CD4-positive, CD25-positive, alpha-beta regulatory T cell (primary cell): ENCODE measurements around the gene GHR. TPM values are rescaled to one million over a fixed set of nuclear protein-coding genes. Genes with fewer than 3 reads are reported as not detected.

Experiments used
- ATAC-seq, 2 donors: fragments of 150-1000 bp; cut with Tn5 transposase; one replicate each; pipeline ENCODE4 v1.10.0; 2021; ENCODE audit warnings: low read depth in 2 of 2, moderate number of reproducible peaks in 2 of 2, moderate library complexity in 1 of 2
- DNase-seq, 3 donors: peaks; one replicate each; pipeline versions ENCODE4 v3.0.0 to v3.0.0-alpha.2; 2012 to 2022; ENCODE audit warnings: mixed read lengths in 1 of 3
- H3K27ac ChIP-seq: one replicate; pipeline ENCODE4 v1.7.0; 2013; ENCODE audit warnings: mild to moderate bottlenecking, low read length; ENCODE audit not compliant: insufficient read depth, poor library complexity, severe bottlenecking
- H3K27me3 ChIP-seq: one replicate; pipeline ENCODE4 v1.7.0; 2013; ENCODE audit warnings: low read length; ENCODE audit not compliant: control insufficient read depth, insufficient read depth
- H3K36me3 ChIP-seq: one replicate; pipeline ENCODE4 v1.7.0; 2013; ENCODE audit warnings: mild to moderate bottlenecking, low read length, moderate library complexity; ENCODE audit not compliant: control insufficient read depth, insufficient read depth
- H3K4me1 ChIP-seq: 2 replicates; pipeline ENCODE4 v1.7.0; 2013; ENCODE audit warnings: mild to moderate bottlenecking, low read length; ENCODE audit not compliant: insufficient read depth, control insufficient read depth, poor library complexity, severe bottlenecking
- H3K4me3 ChIP-seq: one replicate; pipeline ENCODE4 v1.7.0; 2013; ENCODE audit warnings: low read depth, mild to moderate bottlenecking, low read length, moderate library complexity
- H3K9me3 ChIP-seq, 2 experiments: 1 replicate in 1 of 2; 2 replicates in 1 of 2; pipeline ENCODE4 v1.7.0; 2013; ENCODE audit warnings: low read length in 2 of 2, mild to moderate bottlenecking in 1 of 2, moderate library complexity in 1 of 2; ENCODE audit not compliant: control insufficient read depth in 2 of 2
- H3K27ac Mint-ChIP-seq, 3 donors: one replicate each; pipeline ENCODE4 v1.8.0; 2020 to 2022; ENCODE audit warnings: mild to moderate bottlenecking in 3 of 3, mixed read lengths in 3 of 3, moderate library complexity in 2 of 3
- H3K27me3 Mint-ChIP-seq: one replicate; pipeline ENCODE4 v1.8.0; 2022; ENCODE audit warnings: mild to moderate bottlenecking, mixed read lengths
- H3K36me3 Mint-ChIP-seq: one replicate; pipeline ENCODE4 v1.8.0; 2020; ENCODE audit warnings: mixed read lengths
- H3K4me1 Mint-ChIP-seq, 4 donors: one replicate each; pipeline ENCODE4 v1.8.0; 2020 to 2022; ENCODE audit warnings: mixed read lengths in 4 of 4, mild to moderate bottlenecking in 1 of 4
- H3K4me3 Mint-ChIP-seq, 4 donors: one replicate each; pipeline ENCODE4 v1.8.0; 2020 to 2022; ENCODE audit warnings: mild to moderate bottlenecking in 4 of 4, mixed read lengths in 4 of 4, moderate library complexity in 3 of 4
- H3K9me3 Mint-ChIP-seq, 7 donors: one replicate each; pipeline ENCODE4 v1.8.0; 2020 to 2022; ENCODE audit warnings: mixed read lengths in 7 of 7, mild to moderate bottlenecking in 3 of 7, moderate library complexity in 2 of 7
- polyA plus RNA-seq, 4 donors: library from polyadenylated mRNA; unstranded; fragments of 300-500 nt; fragmentation: Illumina TruSeq; gene quantifications; one replicate each; pipeline ENCODE4 v1.2.3, GENCODE V29; 2021
- total RNA-seq: library from RNA; stranded (reverse); gene quantifications from one replicate; pipeline ENCODE4 v1.2.3, GENCODE V29; 2022

Gene GHR
- total RNA-seq (not detected), polyA plus RNA-seq (not detected)

DNA sequence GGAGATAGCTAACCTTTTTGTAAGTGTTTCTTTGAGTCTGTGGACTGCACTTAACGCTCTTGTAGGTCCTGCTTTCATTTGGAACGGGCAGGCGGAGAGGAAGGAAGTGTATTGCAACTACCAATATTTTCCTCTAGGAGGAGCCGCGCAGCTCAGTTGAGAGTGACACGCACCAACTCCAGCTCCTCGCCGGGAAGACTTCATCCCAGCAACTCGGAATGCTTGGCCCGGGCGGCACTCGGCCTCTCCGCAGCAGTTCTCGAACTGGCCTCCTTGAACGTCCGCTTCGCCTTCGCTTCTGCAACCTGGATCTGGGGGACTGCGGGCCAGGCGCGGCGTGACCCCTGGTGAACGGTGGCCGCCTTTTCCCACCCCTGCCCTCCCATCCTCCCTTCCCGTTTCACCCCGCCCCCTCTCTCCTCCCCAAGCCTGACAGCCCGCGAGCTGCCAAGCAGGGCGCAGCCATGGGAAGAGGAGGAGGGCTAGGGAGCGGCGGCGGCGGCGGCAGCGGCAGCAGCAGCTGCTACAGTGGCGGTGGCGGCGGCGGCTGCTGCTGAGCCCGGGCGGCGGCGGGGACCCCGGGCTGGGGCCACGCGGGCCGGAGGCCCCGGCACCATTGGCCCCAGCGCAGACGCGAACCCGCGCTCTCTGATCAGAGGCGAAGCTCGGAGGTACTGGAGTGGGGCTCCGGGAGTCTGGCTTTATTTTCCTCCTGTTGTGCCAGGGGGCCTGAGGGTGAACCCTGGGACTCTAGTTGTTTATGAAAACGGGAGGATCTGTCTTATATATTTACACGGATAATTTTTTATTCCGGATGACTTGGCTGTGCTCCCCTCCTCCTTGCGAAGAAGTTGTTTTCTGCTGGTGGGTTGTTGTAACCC is at the start of gene GHR:
Gene GHR, plus strand, starts transcription at position 155 of the 881 bp plus-strand sequence. CDS start 142,436 bp downstream, outside the sequence.
- H3K4me3 ChIP-seq, result no peak within 1 kb of the TSS
- no peaks in the 10 kb centered on the region for H3K4me1 Mint-ChIP-seq
- peaks cover 16% of the 10 kb centered on the region for H3K27me3 ChIP-seq
- peak within 1 kb of the TSS in 1 of 4 donors; percentile 81 for H3K4me3 Mint-ChIP-seq
- no peak within 1 kb of the TSS for H3K27ac Mint-ChIP-seq
- no peak within 1 kb of the TSS for H3K27ac ChIP-seq
- peak in 1 of 3 donors; percentile 27 for DNase-seq
- H3K27me3 Mint-ChIP-seq, result peaks cover 12% of the 10 kb centered on the region
- no peaks in the 10 kb centered on the region for H3K36me3 ChIP-seq
- peaks cover 3% of the 10 kb centered on the region for H3K36me3 Mint-ChIP-seq
- peaks cover 0 to 5% (median 0%) of the 10 kb centered on the region in 7 donors for H3K9me3 Mint-ChIP-seq
- H3K9me3 ChIP-seq, result no peaks in the 10 kb centered on the region
- ATAC-seq, result no peak
- no peaks in the 10 kb centered on the region for H3K4me1 ChIP-seq

DNA sequence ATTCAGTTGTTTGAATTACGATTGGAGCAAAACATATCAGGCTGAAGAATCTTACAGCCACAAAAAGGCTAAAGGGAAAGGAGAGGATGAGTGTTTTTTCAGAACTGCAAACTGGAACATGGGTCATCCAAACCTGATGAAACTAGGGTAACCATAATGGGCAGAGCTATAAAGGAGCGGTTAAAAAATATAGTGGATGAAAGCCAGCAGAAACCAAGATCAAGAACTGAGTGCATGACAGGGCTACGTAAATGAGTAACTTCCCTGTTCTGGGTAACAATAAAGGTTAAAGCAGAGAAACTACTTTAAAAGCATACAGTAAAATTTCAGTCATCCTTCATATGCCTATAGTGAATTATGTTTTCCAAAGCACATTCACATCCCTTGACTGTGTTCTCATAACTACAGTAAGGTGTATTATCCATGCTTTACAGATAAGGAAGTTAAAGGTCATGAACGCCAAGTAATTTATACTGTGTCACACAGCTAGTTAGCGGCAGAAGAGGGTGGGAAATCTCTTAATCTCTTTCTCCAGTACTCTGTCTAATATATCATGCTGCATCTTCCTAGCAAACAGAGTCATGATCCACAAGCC is 48.5 kb upstream of the GHR start:
- Histone ChIP-seq H3K4me3 (no peak overlapping the region), H3K27ac (no peak overlapping the region), H3K36me3 (no peaks in the 10 kb centered on the region), H3K9me3 (no peaks in the 10 kb centered on the region), H3K4me1 (no peaks in the 10 kb centered on the region), H3K27me3 (no peaks in the 10 kb centered on the region)
- Mint-ChIP-seq H3K9me3 (peaks cover 0 to 6% (median 5%) of the 10 kb centered on the region in 7 donors), H3K27me3 (no peaks in the 10 kb centered on the region), H3K4me3 (no peak overlapping the region), H3K36me3 (no peaks in the 10 kb centered on the region), H3K4me1 (no peaks in the 10 kb centered on the region), H3K27ac (no peak overlapping the region)
- ATAC-seq, result no peak
- DNase-seq, result no peak

DNA sequence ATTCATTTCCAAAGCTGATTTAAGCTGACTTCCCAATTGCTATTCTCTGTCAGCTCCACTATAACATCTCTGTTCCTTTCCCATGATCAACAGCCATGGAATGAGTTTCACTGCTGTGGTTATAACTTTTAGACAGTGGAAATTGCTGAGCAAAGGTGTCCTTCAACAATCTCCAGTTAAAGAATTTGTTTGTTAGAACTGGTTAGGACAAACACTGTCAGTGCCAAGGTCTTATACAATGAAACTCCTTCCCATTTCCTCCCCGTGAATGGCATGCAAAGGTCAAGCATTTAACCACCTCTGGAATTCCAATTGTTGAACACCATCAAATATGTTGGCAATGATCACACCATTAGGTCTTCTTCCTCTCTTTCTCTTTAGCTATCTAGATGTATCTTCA is 45.7 kb upstream of the GHR start:
- ATAC-seq, result no peak

DNA sequence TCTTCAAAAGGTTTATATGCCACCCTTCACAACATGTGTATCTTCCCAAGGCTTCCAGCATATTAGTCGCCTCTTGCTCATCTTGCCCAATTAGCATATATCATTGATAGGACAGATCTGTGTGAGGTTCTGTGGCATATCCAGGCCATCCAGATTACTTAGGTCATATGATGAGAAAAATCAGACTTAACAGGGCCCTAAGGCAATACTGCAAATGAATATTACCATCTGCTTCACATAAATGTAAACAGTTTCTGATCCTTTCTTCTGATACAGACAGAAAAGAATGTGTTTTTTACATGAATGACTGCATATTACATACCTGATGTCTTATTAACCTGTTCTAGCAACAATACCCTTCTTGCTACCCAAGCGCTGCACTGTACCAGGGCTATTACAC is 41.3 kb upstream of the GHR start:
- Histone ChIP-seq H3K4me1 (no peaks in the 10 kb centered on the region), H3K36me3 (no peaks in the 10 kb centered on the region), H3K27ac (no peak overlapping the region), H3K4me3 (no peak overlapping the region), H3K27me3 (no peaks in the 10 kb centered on the region), H3K9me3 (no peaks in the 10 kb centered on the region)
- Mint-ChIP-seq H3K27ac (no peak overlapping the region), H3K36me3 (no peaks in the 10 kb centered on the region), H3K9me3 (peaks cover 0 to 4% (median 0%) of the 10 kb centered on the region in 7 donors), H3K4me3 (no peak overlapping the region), H3K27me3 (peaks cover 4% of the 10 kb centered on the region), H3K4me1 (no peaks in the 10 kb centered on the region)
- no peak for ATAC-seq
- no peak for DNase-seq

More for the DNA sequence above, 45.7 kb upstream of the GHR start:
- Histone ChIP-seq H3K27ac (no peak overlapping the region), H3K4me1 (no peaks in the 10 kb centered on the region), H3K27me3 (no peaks in the 10 kb centered on the region), H3K4me3 (no peak overlapping the region), H3K9me3 (no peaks in the 10 kb centered on the region), H3K36me3 (no peaks in the 10 kb centered on the region)
- Mint-ChIP-seq H3K36me3 (no peaks in the 10 kb centered on the region), H3K4me3 (no peak overlapping the region), H3K27ac (no peak overlapping the region), H3K27me3 (no peaks in the 10 kb centered on the region), H3K4me1 (no peaks in the 10 kb centered on the region), H3K9me3 (peaks cover 0 to 9% (median 2%) of the 10 kb centered on the region in 7 donors)
- DNase-seq, result no peak

DNA sequence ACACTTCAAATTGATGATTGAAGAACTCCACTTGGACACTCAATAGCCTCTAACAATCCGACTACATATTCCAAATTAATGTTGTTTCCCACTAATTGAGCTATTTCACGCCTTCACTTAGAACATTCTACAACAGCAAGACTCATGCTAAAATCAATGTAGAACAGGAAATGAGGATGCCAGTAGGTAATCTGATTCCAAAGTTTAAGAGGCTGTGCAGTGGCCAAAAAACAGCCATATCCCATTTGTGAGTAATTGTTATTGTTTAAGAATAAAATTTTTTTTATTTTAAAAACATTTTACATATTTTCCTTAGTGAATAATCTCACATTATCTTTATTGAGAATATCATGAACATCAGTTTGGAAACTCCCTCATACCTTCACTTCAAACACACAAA is 35.7 kb upstream of the GHR start:
- no peak overlapping the region for H3K4me3 Mint-ChIP-seq
- Histone ChIP-seq H3K4me1 (no peaks in the 10 kb centered on the region), H3K4me3 (no peak overlapping the region), H3K9me3 (peaks cover 0 to 2% of the 10 kb centered on the region in 2 experiments), H3K36me3 (no peaks in the 10 kb centered on the region), H3K27ac (no peak overlapping the region), H3K27me3 (no peaks in the 10 kb centered on the region)
- peaks cover 0 to 11% (median 3%) of the 10 kb centered on the region in 7 donors for H3K9me3 Mint-ChIP-seq
- no peak overlapping the region for H3K27ac Mint-ChIP-seq
- H3K36me3 Mint-ChIP-seq, result no peaks in the 10 kb centered on the region
- no peaks in the 10 kb centered on the region for H3K4me1 Mint-ChIP-seq
- ATAC-seq, result no peak
- peaks cover 5% of the 10 kb centered on the region for H3K27me3 Mint-ChIP-seq
- no peak for DNase-seq

- Histone ChIP-seq H3K27me3 (no peaks in the 10 kb centered on the region), H3K36me3 (no peaks in the 10 kb centered on the region), H3K9me3 (peaks cover 0 to 10% of the 10 kb centered on the region in 2 experiments), H3K27ac (no peak overlapping the region), H3K4me1 (no peaks in the 10 kb centered on the region), H3K4me3 (no peak overlapping the region)
- H3K4me1 Mint-ChIP-seq, result no peaks in the 10 kb centered on the region
- peaks cover 5% of the 10 kb centered on the region for H3K27me3 Mint-ChIP-seq
- no peak for DNase-seq
- no peaks in the 10 kb centered on the region for H3K36me3 Mint-ChIP-seq
- H3K27ac Mint-ChIP-seq, result no peak overlapping the region
- no peak overlapping the region for H3K4me3 Mint-ChIP-seq
- H3K9me3 Mint-ChIP-seq, result peaks cover 0 to 15% (median 4%) of the 10 kb centered on the region in 7 donors
- ATAC-seq, result no peak
These were observed 33.1 kb upstream of the GHR start for GRCh38 chr5:42390115-42390514.

DNA sequence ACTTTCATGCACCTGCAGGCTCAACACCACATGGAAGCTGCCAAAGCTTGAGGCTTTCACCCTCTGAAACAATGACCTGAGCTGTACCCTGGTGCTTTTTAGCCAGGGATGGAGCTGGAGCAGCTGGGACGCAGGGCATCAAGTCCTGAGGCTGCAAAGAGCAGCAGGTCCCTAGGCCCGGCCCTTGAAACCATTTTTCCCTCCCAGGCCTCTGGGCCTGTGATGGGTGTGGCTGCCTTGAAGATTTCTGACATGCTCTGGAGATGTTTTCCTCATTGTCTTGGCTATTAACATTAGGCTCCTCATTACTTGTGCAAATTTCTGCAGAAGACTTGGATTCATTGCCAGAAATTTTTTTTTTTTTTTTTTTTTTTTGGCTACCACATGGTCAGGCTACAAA is 30.3 kb upstream of the GHR start:
- no peaks in the 10 kb centered on the region for H3K36me3 Mint-ChIP-seq
- Histone ChIP-seq H3K36me3 (no peaks in the 10 kb centered on the region), H3K27me3 (no peaks in the 10 kb centered on the region), H3K9me3 (peaks cover 0 to 10% of the 10 kb centered on the region in 2 experiments), H3K4me3 (no peak overlapping the region), H3K4me1 (no peaks in the 10 kb centered on the region), H3K27ac (no peak overlapping the region)
- no peak overlapping the region for H3K4me3 Mint-ChIP-seq
- DNase-seq (no peak), ATAC-seq (no peak)
- H3K27me3 Mint-ChIP-seq, result no peaks in the 10 kb centered on the region
- peaks cover 0 to 15% (median 4%) of the 10 kb centered on the region in 7 donors for H3K9me3 Mint-ChIP-seq
- no peak overlapping the region for H3K27ac Mint-ChIP-seq
- no peaks in the 10 kb centered on the region for H3K4me1 Mint-ChIP-seq
